ENCODE results near the gene M1AP. TPM values are rescaled to one million over a fixed set of nuclear protein-coding genes. Genes with fewer than 3 reads are reported as not detected.
A peak's percentile ranks its signal among the peaks of the same experiment; 100 is the strongest.

Gene M1AP
- total and polyA plus RNA-seq, 9 of the 15 experiments (the other 6 are each of a cell fraction or from before 2014, with no cell fraction given), result 0.06 to 0.33 (median 0.11) TPM; not detected in 4

- TF ChIP-seq ZNF639 (CRISPR knock-in tag; conservative IDR thresholded peaks at IDR 0.05 in 1 of 2, IDR thresholded peaks at IDR 0.05 in 1 of 2), result peak in 1 of 2 experiments; percentile 92; a peak in 1 of 4 replicates
- no peak for TF ChIP-seq ZNF609 (CRISPR knock-in tag; IDR thresholded peaks at IDR 0.05; ENCODE audit: borderline replicate concordance)
- peak; percentile 68; the same call in 1 of the 2 replicates for TF ChIP-seq ZNF740 (CRISPR knock-in tag; IDR thresholded peaks at IDR 0.05)
- TF ChIP-seq ZNF740 (tag; IDR thresholded peaks at IDR 0.05), result no peak; a peak in 1 of 4 replicates
- TF ChIP-seq TEAD1 (CRISPR knock-in tag; IDR thresholded peaks at IDR 0.05), result peak in 1 of 2 experiments; percentile 2; a peak in 1 of 4 replicates
- TF ChIP-seq GATA2 (CRISPR knock-in tag; IDR thresholded peaks at IDR 0.05), result no peak
- TF ChIP-seq CREBBP (IDR thresholded peaks at IDR 0.05; ENCODE audit: low read depth, low read length), result no peak
- TF ChIP-seq VEZF1 (CRISPR knock-in tag; IDR thresholded peaks at IDR 0.05), result peak; percentile 98
- TF ChIP-seq POLR3A (IDR thresholded peaks at IDR 0.05; ENCODE audit: borderline replicate concordance, extremely low read depth, insufficient read depth, insufficient read length), result no peak
- no peak for TF ChIP-seq LARP7 (IDR thresholded peaks at IDR 0.05)
- TF ChIP-seq SMAD3 (CRISPR knock-in tag; conservative IDR thresholded peaks at IDR 0.05), result no peak
- TF ChIP-seq ZNF175 (CRISPR knock-in tag; IDR thresholded peaks at IDR 0.05; ENCODE audit: low read depth), result no peak
- 0 out of 2 replicates have a peak, but pooled peaks have one; percentile 19 for TF ChIP-seq POLR2AphosphoS5 (IDR thresholded peaks at IDR 0.05; ENCODE audit: control insufficient read depth, insufficient read depth, low read depth, low read length)
- TF ChIP-seq ZNF717 (CRISPR knock-in tag; IDR thresholded peaks at IDR 0.05), result no peak
- no peak for TF ChIP-seq ZNF696 (CRISPR knock-in tag; conservative IDR thresholded peaks at IDR 0.05)
- 0 out of 4 replicates have a peak, but pooled peaks of 1 of the 2 experiments have one; percentile 24 for TF ChIP-seq KDM4B (IDR thresholded peaks at IDR 0.05; ENCODE audit: borderline replicate concordance in 2 of 2, low read depth in 1 of 2)
These were observed 94.0 kb downstream of the M1AP start, which contains the start of the genes DOK1 and LOXL3 (continued) for GRCh38 chr2:74553892-74554819.
